HG02870 (cell line): Measurements from ENCODE around the gene ALDH3A1.
A peak's percentile ranks its signal among the peaks of the same experiment; 100 is the strongest.

Source experiments
- ATAC-seq: cut with Tn5 transposase; IDR thresholded peaks from one replicate; pipeline ENCODE4 v1.9.1; 2021; ENCODE audit warnings: mild to moderate bottlenecking, moderate library complexity; ENCODE audit not compliant: unreplicated experiment

Gene ALDH3A1

GRCh38 chr17:19760746-19761145 lies 12.6 kb upstream of the ALDH3A1 start:
- no peak for ATAC-seq

GRCh38 chr17:19759568-19760549 lies 11.8 kb upstream of the ALDH3A1 start:
- ATAC-seq = no peak

- ATAC-seq = no peak
These were observed 9.6 kb upstream of the ALDH3A1 start for GRCh38 chr17:19757536-19758180.

GRCh38 chr17:19756546-19756945 lies 8.4 kb upstream of the ALDH3A1 start:
- no peak for ATAC-seq

- peak; percentile 59 for ATAC-seq
These were observed 7.9 kb upstream of the ALDH3A1 start for GRCh38 chr17:19755821-19756510.

- no peak for ATAC-seq
These were observed 7.3 kb upstream of the ALDH3A1 start for GRCh38 chr17:19755392-19755791.

GRCh38 chr17:19753661-19754463 lies 5.8 kb upstream of the ALDH3A1 start:
- no peak for ATAC-seq

GRCh38 chr17:19753051-19753509 lies 5.0 kb upstream of the ALDH3A1 start:
- no peak for ATAC-seq

- ATAC-seq = no peak
These were observed 4.3 kb upstream of the ALDH3A1 start for GRCh38 chr17:19752216-19753050.

- no peak for ATAC-seq
These were observed 2.7 kb upstream of the ALDH3A1 start for GRCh38 chr17:19750835-19751234.

- ATAC-seq = no peak
These were observed 2.0 kb upstream of the ALDH3A1 start for GRCh38 chr17:19750020-19750572.

- no peak for ATAC-seq
These were observed 702 bp upstream of the ALDH3A1 start for GRCh38 chr17:19748807-19749193.

GRCh38 chr17:19747159-19747719 lies 859 bp downstream of the ALDH3A1 start:
- no peak for ATAC-seq

- ATAC-seq = no peak
These were observed 1.6 kb downstream of the ALDH3A1 start for GRCh38 chr17:19746517-19746916.

- ATAC-seq = no peak
These were observed 3.0 kb downstream of the ALDH3A1 start for GRCh38 chr17:19744922-19745757.

- no peak for ATAC-seq
These were observed 3.6 kb downstream of the ALDH3A1 start for GRCh38 chr17:19744492-19744891.

GRCh38 chr17:19743101-19744100 lies 4.7 kb downstream of the ALDH3A1 start:
- ATAC-seq = no peak
